GM21423 (cell line): ENCODE data around the gene S100A16.
"Not testable (repeated sequence)": the region's sequence is repeated elsewhere in the genome, so short reads cannot be mapped to it uniquely, and the experiment has no call there.

Source experiments
- ATAC-seq: cut with Tn5 transposase; IDR thresholded peaks from one replicate; pipeline ENCODE4 v1.9.1; 2021; ENCODE audit warnings: mild to moderate bottlenecking, moderate library complexity; ENCODE audit not compliant: unreplicated experiment

The S100A16 gene

GRCh38 chr1:153612755-153613331 lies at the start of gene S100A16:
Gene S100A16, minus strand, starts transcription at chr1:153613137. Its CDS starts 4,986 bp downstream, at chr1:153608151.
- ATAC-seq: no peak

- ATAC-seq: no peak
Measured at GRCh38 chr1:153662269-153662668, 49.3 kb upstream of the S100A16 start.

- no peak for ATAC-seq
Measured at GRCh38 chr1:153661111-153661708, 48.3 kb upstream of the S100A16 start.

GRCh38 chr1:153659656-153660055 lies 46.7 kb upstream of the S100A16 start:
- no peak for ATAC-seq

GRCh38 chr1:153659175-153659534 lies 46.2 kb upstream of the S100A16 start:
- ATAC-seq: no peak

- peak; percentile 92 for ATAC-seq
Measured at GRCh38 chr1:153658400-153659174, 45.6 kb upstream of the S100A16 start, which contains the start of gene SNAPIN. Gene SNAPIN, plus strand, starts transcription at chr1:153658703. Its CDS starts 41 bp downstream, at chr1:153658744.

- ATAC-seq: no peak
Measured at GRCh38 chr1:153655333-153655732, 42.4 kb upstream of the S100A16 start.

GRCh38 chr1:153652805-153653500 lies 40.0 kb upstream of the S100A16 start:
- no peak for ATAC-seq

GRCh38 chr1:153651771-153652170 lies 38.8 kb upstream of the S100A16 start:
- no peak for ATAC-seq

GRCh38 chr1:153649863-153650235 lies 36.9 kb upstream of the S100A16 start:
- ATAC-seq: no peak

GRCh38 chr1:153649137-153649862 lies 36.4 kb upstream of the S100A16 start:
- no peak for ATAC-seq

GRCh38 chr1:153648000-153648643 lies 35.2 kb upstream of the S100A16 start:
- no peak for ATAC-seq

GRCh38 chr1:153647346-153647714 lies 34.4 kb upstream of the S100A16 start:
- ATAC-seq: no peak

- no peak for ATAC-seq
Measured at GRCh38 chr1:153646672-153647345, 33.9 kb upstream of the S100A16 start.

- no peak for ATAC-seq
Measured at GRCh38 chr1:153643816-153644215, 30.9 kb upstream of the S100A16 start.

GRCh38 chr1:153643100-153643499 lies 30.2 kb upstream of the S100A16 start:
- no peak for ATAC-seq

GRCh38 chr1:153642161-153642560 lies 29.2 kb upstream of the S100A16 start:
- no peak for ATAC-seq

- no peak for ATAC-seq
Measured at GRCh38 chr1:153640861-153641260, 27.9 kb upstream of the S100A16 start.

GRCh38 chr1:153640213-153640612 lies 27.3 kb upstream of the S100A16 start:
- not testable (repeated sequence) for ATAC-seq

- ATAC-seq: no peak
Measured at GRCh38 chr1:153639280-153639679, 26.3 kb upstream of the S100A16 start.
